Spleen (tissue), 11 donors: ENCODE measurements around the gene NYAP1. TPM values are rescaled to one million over a fixed set of nuclear protein-coding genes. Genes with fewer than 3 reads are reported as not detected.

ENCODE experiments used
- DNase-seq: peaks from one replicate; pipeline ENCODE4 v3.0.0-alpha.2; 2020
- H3K27ac ChIP-seq, 8 donors: fragments of 200-600 bp; sonication (generic) in 7 of 8; 1 replicate in 4 of 8; 2 replicates in 4 of 8; pipeline versions ENCODE4 v1.5.0 to v1.8.0; 2016 to 2021; ENCODE audit warnings: inconsistent platforms in 4 of 8, mild to moderate bottlenecking in 4 of 8, moderate library complexity in 1 of 8
- H3K27me3 ChIP-seq, 7 donors: fragments of 200-600 bp; sonication (generic) in 6 of 7; replicated peaks in 1 of 7; 1 replicate in 4 of 7; 2 replicates in 3 of 7; pipeline versions ENCODE4 v1.5.0 to v1.8.0; 2016 to 2021; ENCODE audit warnings: inconsistent platforms in 3 of 7, mild to moderate bottlenecking in 1 of 7
- H3K36me3 ChIP-seq, 6 donors: fragments of 200-600 bp; sonication (generic) in 5 of 6; 1 replicate in 4 of 6; 2 replicates in 2 of 6; pipeline versions ENCODE4 v1.5.0 to v1.8.0; 2016 to 2021; ENCODE audit warnings: inconsistent platforms in 2 of 6
- H3K4me1 ChIP-seq, 6 donors: fragments of 200-600 bp; sonication (generic) in 5 of 6; 1 replicate in 3 of 6; 2 replicates in 3 of 6; pipeline versions ENCODE4 v1.5.0 to v1.8.0; 2016 to 2021; ENCODE audit warnings: inconsistent platforms in 3 of 6
- H3K4me3 ChIP-seq, 8 donors: fragments of 200-600 bp; sonication (generic) in 7 of 8; 1 replicate in 4 of 8; 2 replicates in 4 of 8; pipeline versions ENCODE4 v1.5.0 to v1.8.0; 2016 to 2021; ENCODE audit warnings: inconsistent platforms in 4 of 8, mild to moderate bottlenecking in 4 of 8, moderate library complexity in 2 of 8
- H3K9me3 ChIP-seq, 8 donors: fragments of 200-600 bp; sonication (generic) in 7 of 8; 1 replicate in 4 of 8; 2 replicates in 4 of 8; pipeline versions ENCODE4 v1.5.0 to v1.8.0; 2016 to 2021; ENCODE audit warnings: inconsistent platforms in 4 of 8
- CTCF ChIP-seq, 11 experiments: fragments of 200-600 bp in 7 of 11; fragments of 450-650 bp in 4 of 11; sonication (generic) in 4 of 11; IDR thresholded peaks in 8 of 11; conservative IDR thresholded peaks in 3 of 11; 1 replicate in 7 of 11; 2 replicates in 4 of 11; pipeline versions ENCODE4 v1.4.0 to v1.8.0; 2016 to 2021; ENCODE audit warnings: antibody characterized with exemption in 11 of 11, inconsistent platforms in 4 of 11, mild to moderate bottlenecking in 1 of 11
- POLR2A ChIP-seq, 3 donors: fragments of 450-650 bp; IDR thresholded peaks; one replicate each; pipeline ENCODE4 v1.5.1; 2017; ENCODE audit warnings: antibody characterized with exemption in 3 of 3, mild to moderate bottlenecking in 1 of 3
- POLR2AphosphoS5 ChIP-seq, 3 donors: sonication (generic); formaldehyde crosslinking; IDR thresholded peaks; one replicate each; pipeline ENCODE4 v1.5.1; 2017; ENCODE audit warnings: antibody characterized with exemption in 3 of 3
- whole genome bisulfite sequencing, 5 donors: extraction: QIAGEN DNeasy Blood & Tissue Kit in 3 of 5; methylation state at CpG; one replicate each; pipeline versions ENCODE4 v1.1.5 to v1.1.7; 2013 to 2018; 5-methylcytosine and 5-hydroxymethylcytosine counted together
- intact Hi-C: fragments of 100-400 bp; cut with DNase I; formaldehyde crosslinking; loops from one replicate; pipeline ENCODE4 v1.15.0; 2023; ENCODE audit warnings: low total_unique reads
- polyA plus RNA-seq, 3 donors: library from polyadenylated mRNA; stranded (reverse); fragments of 200-250 nt; gene quantifications; one replicate each; pipeline ENCODE4 v1.2.1, GENCODE V29; 2013
- total RNA-seq, 7 donors: library from RNA; depleted of rRNA in 3 of 7; stranded (reverse); fragments of >200 nt in 3 of 7; fragmentation: NEBNext Ultra II Directional in 4 of 7; extraction: Animal tissue kit (Norgen Biotek cat#: 25700) in 4 of 7; gene quantifications; one replicate each; pipeline versions ENCODE4 v1.1.0 to v1.2.1, GENCODE V29; 2016 to 2021
- donor health status: healthy with polysubstance abuse.
- donor health status: DM: no; HTN: no; CAD: no; lungs with moderate emphysema.
- donor health status: DM: no; HTN: no; CAD: no.
- donor health status: Bipolar disorder and iron deficiency.
- donor health status: healthy.
- donor health status: DM: no; HTN: no; CAD: no.
- donor health status: DM: yes; HTN: yes; CAD: no.

Gene NYAP1
- total and polyA plus RNA-seq, 10 donors = 0.07 to 2.1 (median 0.70) TPM; not detected in 1

GRCh38 chr7:100486111-100486636 is 2.4 kb downstream of the NYAP1 start:
- DNase-seq = no peak
- Histone ChIP-seq H3K4me1 (peaks cover 5 to 41% (median 15%) of the 10 kb centered on the region in 6 donors), H3K9me3 (no peaks in the 10 kb centered on the region), H3K27ac (peak overlapping the region in 1 of 8 donors; percentile 14), H3K36me3 (no peaks in the 10 kb centered on the region), H3K4me3 (no peak overlapping the region), H3K27me3 (peaks cover 0 to 11% (median 0%) of the 10 kb centered on the region in 7 donors)
- TF ChIP-seq CTCF (IDR thresholded peaks at IDR 0.05 in 8 of 11, conservative IDR thresholded peaks at IDR 0.05 in 3 of 11) (no peak), POLR2AphosphoS5 (IDR thresholded peaks at IDR 0.05) (no peak), POLR2A (IDR thresholded peaks at IDR 0.05) (no peak)
- 78 to 91% (median 91%) methylated on average over 4 to 5 of the region's 5 CpGs for WGBS, 5 donors
- intact Hi-C loops = no loop called here

- Histone ChIP-seq H3K27ac (no peak overlapping the region), H3K27me3 (peaks cover 0 to 11% (median 0%) of the 10 kb centered on the region in 7 donors), H3K36me3 (no peaks in the 10 kb centered on the region), H3K4me3 (no peak overlapping the region), H3K4me1 (peaks cover 5 to 41% (median 15%) of the 10 kb centered on the region in 6 donors), H3K9me3 (no peaks in the 10 kb centered on the region)
- peak; percentile 74 for DNase-seq
- TF ChIP-seq CTCF (IDR thresholded peaks at IDR 0.05 in 8 of 11, conservative IDR thresholded peaks at IDR 0.05 in 3 of 11) = no peak
- no peak for TF ChIP-seq POLR2AphosphoS5 (IDR thresholded peaks at IDR 0.05)
- TF ChIP-seq POLR2A (IDR thresholded peaks at IDR 0.05) = no peak
- intact Hi-C loops = no loop called here
- WGBS, 5 donors = 77 to 93% (median 87%) methylated on average over 19 to 30 of the region's 30 CpGs
These were observed 3.2 kb downstream of the NYAP1 start for GRCh38 chr7:100486753-100487446.

GRCh38 chr7:100488333-100489095 is 4.8 kb downstream of the NYAP1 start:
- no peaks in the 10 kb centered on the region for H3K9me3 ChIP-seq
- intact Hi-C loops = no loop called here
- TF ChIP-seq POLR2AphosphoS5 (IDR thresholded peaks at IDR 0.05) (no peak), POLR2A (IDR thresholded peaks at IDR 0.05) (no peak), CTCF (IDR thresholded peaks at IDR 0.05 in 8 of 11, conservative IDR thresholded peaks at IDR 0.05 in 3 of 11) (no peak)
- H3K4me1 ChIP-seq = peaks cover 0 to 34% (median 10%) of the 10 kb centered on the region in 6 donors
- no peak overlapping the region for H3K27ac ChIP-seq
- H3K27me3 ChIP-seq = peaks cover 0 to 18% (median 0%) of the 10 kb centered on the region in 7 donors
- H3K36me3 ChIP-seq = no peaks in the 10 kb centered on the region
- H3K4me3 ChIP-seq = no peak overlapping the region
- DNase-seq = no peak
- WGBS, 5 donors = 92 to 95% (median 94%) methylated on average over 31 to 44 of the region's 44 CpGs

GRCh38 chr7:100489121-100489520 is 5.4 kb downstream of the NYAP1 start:
- Histone ChIP-seq H3K9me3 (no peaks in the 10 kb centered on the region), H3K27ac (no peak overlapping the region), H3K4me1 (peaks cover 5 to 34% (median 13%) of the 10 kb centered on the region in 6 donors), H3K4me3 (no peak overlapping the region), H3K27me3 (peaks cover 0 to 19% (median 0%) of the 10 kb centered on the region in 7 donors), H3K36me3 (no peaks in the 10 kb centered on the region)
- 75 to 96% (median 90%) methylated on average over 1 to 10 of the region's 10 CpGs for WGBS, 5 donors
- intact Hi-C loops = no loop called here
- TF ChIP-seq CTCF (IDR thresholded peaks at IDR 0.05 in 8 of 11, conservative IDR thresholded peaks at IDR 0.05 in 3 of 11) = no peak
- DNase-seq = no peak
